ENCODE results near the gene ADARB2. TPM values are rescaled to one million over a fixed set of nuclear protein-coding genes. Genes with fewer than 3 reads are reported as not detected.

ADARB2 gene
- total and polyA plus RNA-seq, 10 of the 15 experiments (the other 5 are each of a cell fraction or from before 2014, with no cell fraction given), result 0.02 to 4.1 (median 0.76) TPM

DNA sequence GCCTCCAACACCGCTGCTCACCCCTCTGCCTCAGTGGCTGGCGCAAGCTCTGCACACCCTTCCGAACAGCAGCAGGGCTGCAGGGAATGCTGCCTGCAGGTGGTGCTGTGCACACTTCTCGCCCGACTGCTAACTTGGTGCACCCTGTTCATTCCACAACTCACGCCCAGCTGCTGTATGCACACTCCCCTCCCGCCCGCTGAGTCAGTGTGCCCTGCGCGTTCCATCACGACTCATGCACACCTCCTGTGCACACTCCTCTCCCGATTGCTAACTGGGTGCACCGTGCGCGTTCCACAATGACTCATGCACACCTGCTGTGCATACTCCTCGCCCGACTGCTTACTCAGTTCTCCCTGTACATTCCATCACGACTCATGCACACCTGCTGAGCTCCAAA is 21.5 kb downstream of the ADARB2 start (continued):
- TF ChIP-seq TCF12 (IDR thresholded peaks at IDR 0.05; ENCODE audit: low read depth, low read length) (peak; percentile 45; the same call in 1 of the 2 replicates), WRNIP1 (IDR thresholded peaks at IDR 0.05; ENCODE audit: borderline replicate concordance, low read depth, low read length) (no peak), BCL11A (IDR thresholded peaks at IDR 0.05; ENCODE audit: low read depth, low read length) (no peak)

DNA sequence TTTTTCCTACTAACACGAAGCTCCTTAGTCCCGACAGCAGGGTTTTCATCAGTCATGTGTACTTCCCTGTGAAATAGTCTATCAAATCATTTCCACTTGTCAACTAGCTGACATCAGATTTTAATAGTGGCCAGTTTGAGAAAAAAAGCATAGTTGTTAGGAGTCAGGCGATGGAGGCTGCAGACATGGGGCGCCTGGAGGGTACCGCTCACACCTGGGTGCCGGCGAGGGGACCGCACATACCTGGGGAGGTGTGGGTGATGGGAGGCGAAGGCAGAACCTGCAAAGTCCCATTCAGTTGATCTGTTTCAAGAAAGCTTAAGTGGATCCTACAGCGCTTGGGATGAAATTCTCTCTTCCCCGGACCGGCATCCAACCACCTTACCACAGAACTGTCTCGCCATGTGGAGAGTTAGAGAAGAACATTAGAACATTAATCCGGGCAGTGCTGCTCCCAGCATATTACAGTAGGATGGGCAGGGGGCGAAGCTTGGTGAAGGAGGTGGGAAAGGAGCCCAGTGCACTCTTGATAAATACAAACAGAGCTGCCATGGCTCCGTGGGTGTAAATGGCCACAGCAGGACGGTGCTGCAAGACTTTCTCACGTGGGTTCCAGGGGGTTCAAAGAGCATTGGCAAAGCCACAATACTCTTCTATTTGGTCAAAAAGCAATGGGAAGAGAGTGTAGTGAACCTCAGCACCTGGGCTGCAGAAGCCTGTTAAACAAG is 24.2 kb downstream of the ADARB2 start:
- intact Hi-C loops (cut with micrococcal nuclease; ENCODE audit: unreplicated experiment) (no loop called here), in situ Hi-C loops (cut with MboI) (no loop called here)
- ChIA-PET SMC1A (ENCODE audit: uncharacterized antibody, unreplicated experiment) (interaction anchor here (1.2 to 13.5 kb wide), 3 partner anchors 18 to 36 kb away, joined by 3 to 214 read pairs (median 3); partner anchors contain the start of gene ADARB2), CTCF (interaction anchor here (0.9 to 10.1 kb wide), 6 partner anchors 8 to 292 kb away, joined by 3 to 113 read pairs (median 3); no protein-coding TSS in a partner anchor), POLR2A (interaction anchor here (1.1 to 2.4 kb wide), 2 partner anchors 25 to 51 kb away, joined by 3 to 10 read pairs; partner anchors contain the start of gene ADARB2), RAD21 (ENCODE audit: unreplicated experiment) (interaction anchor here (2.1 to 4.8 kb wide), 2 partner anchors 25 to 40 kb away, joined by 8 to 48 read pairs; partner anchors contain the start of gene ADARB2)
- no peak overlapping the region for H3K9ac ChIP-seq (ENCODE audit: control insufficient read depth, insufficient read depth, low read length)
- no peaks in the 10 kb centered on the region for H3K27me3 ChIP-seq (replicated peaks in 1 of 2; ENCODE audit: control insufficient read depth in 2 of 2, insufficient read depth in 2 of 2, low read length in 1 of 2)
- H3K36me3 ChIP-seq (ENCODE audit: control insufficient read depth in 2 of 2, insufficient read depth in 2 of 2, low read length in 1 of 2), result 0 out of 4 replicates have a peak, but pooled peaks cover 0 to 2% of the 10 kb centered on the region in 2 experiments
- H3K79me2 ChIP-seq (ENCODE audit: control insufficient read depth, insufficient read depth, low read length), result peaks cover 3% of the 10 kb centered on the region
- no peak overlapping the region for H3K27ac ChIP-seq (ENCODE audit: control insufficient read depth, insufficient read depth)
- H3K4me1 ChIP-seq (ENCODE audit: control insufficient read depth, insufficient read depth, low read length), result peaks cover 10% of the 10 kb centered on the region
- no peak for FAIRE-seq
- no TSS peak for BruUV-seq (replicated peaks)
- no peak overlapping the region for H3K4me2 ChIP-seq (ENCODE audit: control insufficient read depth, insufficient read depth)
- TF ChIP-seq, protein P1, sequence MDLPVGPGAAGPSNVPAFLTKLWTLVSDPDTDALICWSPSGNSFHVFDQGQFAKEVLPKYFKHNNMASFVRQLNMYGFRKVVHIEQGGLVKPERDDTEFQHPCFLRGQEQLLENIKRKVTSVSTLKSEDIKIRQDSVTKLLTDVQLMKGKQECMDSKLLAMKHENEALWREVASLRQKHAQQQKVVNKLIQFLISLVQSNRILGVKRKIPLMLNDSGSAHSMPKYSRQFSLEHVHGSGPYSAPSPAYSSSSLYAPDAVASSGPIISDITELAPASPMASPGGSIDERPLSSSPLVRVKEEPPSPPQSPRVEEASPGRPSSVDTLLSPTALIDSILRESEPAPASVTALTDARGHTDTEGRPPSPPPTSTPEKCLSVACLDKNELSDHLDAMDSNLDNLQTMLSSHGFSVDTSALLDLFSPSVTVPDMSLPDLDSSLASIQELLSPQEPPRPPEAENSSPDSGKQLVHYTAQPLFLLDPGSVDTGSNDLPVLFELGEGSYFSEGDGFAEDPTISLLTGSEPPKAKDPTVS (IDR thresholded peaks at IDR 0.05; ENCODE audit: low read depth, low read length), result no peak
- TF ChIP-seq PML (IDR thresholded peaks at IDR 0.05; ENCODE audit: low read length), result no peak
- no peak for TF ChIP-seq NR2C2 (IDR thresholded peaks at IDR 0.05; ENCODE audit: borderline replicate concordance, control insufficient read depth, insufficient read length, low read depth)
- TF ChIP-seq GATAD2B (conservative IDR thresholded peaks at IDR 0.05; ENCODE audit: low read depth), result no peak
- TF ChIP-seq, protein P2, sequence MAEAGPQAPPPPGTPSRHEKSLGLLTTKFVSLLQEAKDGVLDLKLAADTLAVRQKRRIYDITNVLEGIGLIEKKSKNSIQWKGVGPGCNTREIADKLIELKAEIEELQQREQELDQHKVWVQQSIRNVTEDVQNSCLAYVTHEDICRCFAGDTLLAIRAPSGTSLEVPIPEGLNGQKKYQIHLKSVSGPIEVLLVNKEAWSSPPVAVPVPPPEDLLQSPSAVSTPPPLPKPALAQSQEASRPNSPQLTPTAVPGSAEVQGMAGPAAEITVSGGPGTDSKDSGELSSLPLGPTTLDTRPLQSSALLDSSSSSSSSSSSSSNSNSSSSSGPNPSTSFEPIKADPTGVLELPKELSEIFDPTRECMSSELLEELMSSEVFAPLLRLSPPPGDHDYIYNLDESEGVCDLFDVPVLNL (IDR thresholded peaks at IDR 0.05; ENCODE audit: low read depth, low read length), result no peak
- TF ChIP-seq, protein P3, sequence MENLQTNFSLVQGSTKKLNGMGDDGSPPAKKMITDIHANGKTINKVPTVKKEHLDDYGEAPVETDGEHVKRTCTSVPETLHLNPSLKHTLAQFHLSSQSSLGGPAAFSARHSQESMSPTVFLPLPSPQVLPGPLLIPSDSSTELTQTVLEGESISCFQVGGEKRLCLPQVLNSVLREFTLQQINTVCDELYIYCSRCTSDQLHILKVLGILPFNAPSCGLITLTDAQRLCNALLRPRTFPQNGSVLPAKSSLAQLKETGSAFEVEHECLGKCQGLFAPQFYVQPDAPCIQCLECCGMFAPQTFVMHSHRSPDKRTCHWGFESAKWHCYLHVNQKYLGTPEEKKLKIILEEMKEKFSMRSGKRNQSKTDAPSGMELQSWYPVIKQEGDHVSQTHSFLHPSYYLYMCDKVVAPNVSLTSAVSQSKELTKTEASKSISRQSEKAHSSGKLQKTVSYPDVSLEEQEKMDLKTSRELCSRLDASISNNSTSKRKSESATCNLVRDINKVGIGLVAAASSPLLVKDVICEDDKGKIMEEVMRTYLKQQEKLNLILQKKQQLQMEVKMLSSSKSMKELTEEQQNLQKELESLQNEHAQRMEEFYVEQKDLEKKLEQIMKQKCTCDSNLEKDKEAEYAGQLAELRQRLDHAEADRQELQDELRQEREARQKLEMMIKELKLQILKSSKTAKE (IDR thresholded peaks at IDR 0.05; ENCODE audit: low read depth, poor library complexity, severe bottlenecking), result no peak
- TF ChIP-seq RB1 (IDR thresholded peaks at IDR 0.05; ENCODE audit: borderline replicate concordance), result no peak
- no peak for TF ChIP-seq SP1 (IDR thresholded peaks at IDR 0.05; ENCODE audit: low read depth, low read length)
- no peak for TF ChIP-seq BHLHE40 (IDR thresholded peaks at IDR 0.05; ENCODE audit: borderline replicate concordance in 1 of 2, low read depth in 2 of 2, low read length in 1 of 2)
- no peak for TF ChIP-seq ZNF24 (IDR thresholded peaks at IDR 0.05)
- TF ChIP-seq RCOR1 (conservative IDR thresholded peaks at IDR 0.05; ENCODE audit: low read depth, low read length), result no peak
- H2AFZ ChIP-seq (ENCODE audit: control insufficient read depth, low read depth, low read length), result no peak overlapping the region
- no peak for ATAC-seq
- WGBS (ENCODE audit: insufficient coverage, insufficient replicate concordance, low lambda C conversion rate, missing lambda C conversion rate), result 54% methylated on average over 18 of the region's 18 CpGs
- no peaks in the 10 kb centered on the region; the same call in 2 of the 3 replicates for H3K9me3 ChIP-seq (replicated peaks; ENCODE audit: control insufficient read depth, insufficient read depth, low read length)
- H3K4me3 ChIP-seq, result no peak overlapping the region
- H4K20me1 ChIP-seq (ENCODE audit: control insufficient read depth, insufficient read depth), result no peaks in the 10 kb centered on the region
- DNase-seq (ENCODE audit: low read depth, low spot score), result no peak

Data from GM12878 (cell line).